Sigmoid colon (tissue), 4 donors: ENCODE results near the gene DYNC2I2.

ENCODE experiments used
- CTCF ChIP-seq, 4 experiments: fragments of 450-650 bp in 3 of 4; fragments of 200-600 bp in 1 of 4; IDR thresholded peaks; one replicate each; pipeline ENCODE4 v1.5.1; 2016 to 2019; ENCODE audit warnings: antibody characterized with exemption in 4 of 4, mild to moderate bottlenecking in 3 of 4, moderate library complexity in 2 of 4
- POLR2AphosphoS5 ChIP-seq, 4 donors: sonication (generic); formaldehyde crosslinking; IDR thresholded peaks; one replicate each; pipeline ENCODE4 v1.6.1; 2017; ENCODE audit warnings: antibody characterized with exemption in 4 of 4

- no peak for TF ChIP-seq POLR2AphosphoS5 (IDR thresholded peaks at IDR 0.05)
- TF ChIP-seq CTCF (IDR thresholded peaks at IDR 0.05) = no peak
These were observed 53.0 kb downstream of the DYNC2I2 start for GRCh38 chr9:128603697-128604096.
